Adrenal gland (tissue), 5 donors: ENCODE measurements around the gene MAPKAP1.

Experiments used
- POLR2A ChIP-seq, 2 donors: fragments of 450-650 bp; IDR thresholded peaks; one replicate each; pipeline ENCODE4 v1.6.1; 2017; ENCODE audit warnings: antibody characterized with exemption in 2 of 2, mild to moderate bottlenecking in 2 of 2, moderate library complexity in 1 of 2
- TF ChIP-seq, protein P1 (sequence below), 6 experiments: fragments of 450-650 bp in 4 of 6; fragments of 200-600 bp in 2 of 6; sonication (generic) in 1 of 6; IDR thresholded peaks; 1 replicate in 5 of 6; 2 replicates in 1 of 6; pipeline versions ENCODE4 v1.5.1 to v1.8.0; 2016 to 2021; ENCODE audit warnings: antibody characterized with exemption in 6 of 6, mild to moderate bottlenecking in 2 of 6, moderate library complexity in 1 of 6
- donor health status: DM: no; HTN: no; CAD: no.

- no peak for TF ChIP-seq POLR2A (IDR thresholded peaks at IDR 0.05)
- TF ChIP-seq, protein P1, sequence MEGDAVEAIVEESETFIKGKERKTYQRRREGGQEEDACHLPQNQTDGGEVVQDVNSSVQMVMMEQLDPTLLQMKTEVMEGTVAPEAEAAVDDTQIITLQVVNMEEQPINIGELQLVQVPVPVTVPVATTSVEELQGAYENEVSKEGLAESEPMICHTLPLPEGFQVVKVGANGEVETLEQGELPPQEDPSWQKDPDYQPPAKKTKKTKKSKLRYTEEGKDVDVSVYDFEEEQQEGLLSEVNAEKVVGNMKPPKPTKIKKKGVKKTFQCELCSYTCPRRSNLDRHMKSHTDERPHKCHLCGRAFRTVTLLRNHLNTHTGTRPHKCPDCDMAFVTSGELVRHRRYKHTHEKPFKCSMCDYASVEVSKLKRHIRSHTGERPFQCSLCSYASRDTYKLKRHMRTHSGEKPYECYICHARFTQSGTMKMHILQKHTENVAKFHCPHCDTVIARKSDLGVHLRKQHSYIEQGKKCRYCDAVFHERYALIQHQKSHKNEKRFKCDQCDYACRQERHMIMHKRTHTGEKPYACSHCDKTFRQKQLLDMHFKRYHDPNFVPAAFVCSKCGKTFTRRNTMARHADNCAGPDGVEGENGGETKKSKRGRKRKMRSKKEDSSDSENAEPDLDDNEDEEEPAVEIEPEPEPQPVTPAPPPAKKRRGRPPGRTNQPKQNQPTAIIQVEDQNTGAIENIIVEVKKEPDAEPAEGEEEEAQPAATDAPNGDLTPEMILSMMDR (IDR thresholded peaks at IDR 0.05), result no peak
Measured at GRCh38 chr9:125407432-125407973, 299.5 kb downstream of the MAPKAP1 start.
